HG03039 (cell line): Measurements from ENCODE around the gene NTM.
A peak's percentile ranks its signal among the peaks of the same experiment; 100 is the strongest.

Experiments used
- ATAC-seq: cut with Tn5 transposase; IDR thresholded peaks from one replicate; pipeline ENCODE4 v1.9.1; 2021; ENCODE audit warnings: mild to moderate bottlenecking, moderate library complexity; ENCODE audit not compliant: unreplicated experiment

Gene NTM

DNA sequence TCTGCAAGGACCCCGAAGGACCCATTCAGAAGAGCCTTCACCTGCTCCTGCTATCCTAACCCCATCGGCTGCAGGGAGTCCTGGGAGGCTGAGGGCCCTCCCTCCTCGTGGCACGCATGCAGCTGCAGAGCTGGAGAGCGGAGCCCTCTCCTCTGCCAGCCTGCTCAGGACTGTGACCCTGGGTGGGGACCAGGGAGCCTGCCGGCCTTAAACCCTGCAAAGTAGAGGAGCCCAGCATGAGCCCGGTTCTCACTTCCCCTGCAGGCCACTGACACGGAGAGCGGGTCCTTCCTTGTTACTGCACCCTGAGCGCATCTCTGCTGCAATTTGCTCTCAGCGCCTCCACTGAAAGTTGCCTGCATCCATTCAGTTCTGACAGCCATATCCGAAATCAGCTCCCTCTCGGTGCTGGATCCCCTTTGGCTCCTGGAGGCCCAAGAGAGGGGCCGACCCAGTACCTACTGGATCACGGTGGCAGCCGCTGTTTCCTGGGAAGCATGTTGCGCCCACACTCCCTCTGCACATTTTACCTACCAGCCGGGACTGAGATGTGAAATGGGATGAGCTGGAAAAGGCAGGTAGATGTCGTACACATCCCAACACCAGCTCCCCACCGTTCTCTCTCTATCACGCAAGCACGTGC lies 312.1 kb downstream of the NTM start:
- no peak for ATAC-seq

DNA sequence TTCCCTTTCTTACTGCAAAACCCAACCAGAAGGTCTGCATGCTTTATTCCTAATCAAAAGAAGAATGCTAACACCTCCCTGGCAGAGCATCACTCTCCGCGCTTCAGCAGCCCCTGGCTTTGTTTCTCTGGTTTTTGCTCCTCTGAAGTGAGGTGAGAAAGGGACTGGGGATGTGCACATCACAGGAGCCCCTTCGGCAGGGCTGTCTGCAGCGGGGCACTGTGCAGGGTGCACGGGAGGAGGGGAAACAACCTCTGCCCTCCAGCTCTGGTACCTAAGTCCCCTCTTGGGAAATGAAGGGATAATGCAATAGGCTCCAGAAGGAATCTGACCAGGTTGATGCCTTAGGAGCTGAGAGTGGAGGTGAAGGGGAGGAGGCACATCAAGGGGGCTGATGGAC lies 312.7 kb downstream of the NTM start:
- ATAC-seq: no peak

DNA sequence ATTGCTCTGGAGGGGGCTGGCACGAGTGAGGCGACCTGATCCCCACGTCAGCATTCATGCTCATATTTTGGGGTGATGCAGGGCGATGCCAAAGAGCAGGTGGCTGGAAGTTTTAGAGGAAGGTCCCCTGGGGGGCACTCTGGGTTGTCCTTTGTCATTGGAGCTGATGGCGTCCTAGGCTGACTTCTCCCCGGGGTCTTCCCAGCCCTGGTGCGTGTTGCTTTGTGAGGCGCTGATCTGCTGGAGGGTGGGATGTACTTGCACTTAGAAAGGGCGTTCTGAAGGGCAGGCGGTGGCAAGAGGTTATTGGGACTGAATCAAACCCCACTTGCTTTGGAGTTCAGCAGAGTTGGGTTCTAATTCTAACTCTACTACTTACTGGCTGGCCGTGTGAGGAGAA lies 313.3 kb downstream of the NTM start:
- no peak for ATAC-seq

DNA sequence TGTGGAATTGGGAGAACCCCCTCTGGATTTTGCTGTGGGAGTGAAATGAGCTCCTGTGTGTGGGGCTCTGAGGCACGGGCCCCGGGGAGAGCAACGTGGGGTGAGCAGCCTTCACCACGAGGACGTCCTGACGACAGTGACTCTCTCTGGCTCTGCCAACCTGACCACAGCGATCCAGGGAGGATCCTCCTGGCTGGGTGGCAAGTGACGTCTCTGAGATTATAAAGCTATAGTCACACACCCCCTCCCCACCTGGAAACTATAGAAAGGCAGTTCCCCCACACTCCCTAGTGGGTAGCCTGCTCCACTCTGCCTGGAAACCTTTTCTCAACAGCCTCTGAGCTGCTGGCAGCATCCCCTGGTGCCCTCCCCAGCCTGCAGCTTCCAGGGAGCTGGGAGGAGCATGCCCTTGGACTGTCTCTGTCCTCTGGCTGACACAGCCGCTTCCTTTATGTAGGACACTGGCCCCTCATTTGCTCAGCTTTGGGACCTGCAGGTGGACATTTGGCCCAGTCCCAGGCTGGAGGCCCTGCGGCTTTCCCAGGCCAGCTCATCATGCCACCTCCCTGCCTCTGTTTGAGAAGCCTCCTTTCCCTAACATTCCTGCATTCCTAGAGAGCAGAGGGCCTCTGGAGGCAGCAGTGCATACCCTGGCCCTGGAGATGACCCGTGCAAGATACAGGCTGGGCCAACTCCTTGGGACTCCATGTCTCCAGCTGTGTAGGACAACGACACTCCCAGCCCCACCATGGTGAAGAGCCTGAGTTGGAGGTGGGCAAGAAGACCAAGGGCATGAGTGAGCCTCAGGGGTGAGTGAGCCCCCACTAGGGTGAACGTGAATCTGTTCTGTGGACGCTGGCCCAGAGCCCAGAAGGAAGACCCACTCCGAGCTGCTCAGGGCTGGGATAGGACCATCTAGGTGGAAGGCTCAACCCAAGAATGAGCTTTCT lies 314.0 kb downstream of the NTM start:
- ATAC-seq: no peak

DNA sequence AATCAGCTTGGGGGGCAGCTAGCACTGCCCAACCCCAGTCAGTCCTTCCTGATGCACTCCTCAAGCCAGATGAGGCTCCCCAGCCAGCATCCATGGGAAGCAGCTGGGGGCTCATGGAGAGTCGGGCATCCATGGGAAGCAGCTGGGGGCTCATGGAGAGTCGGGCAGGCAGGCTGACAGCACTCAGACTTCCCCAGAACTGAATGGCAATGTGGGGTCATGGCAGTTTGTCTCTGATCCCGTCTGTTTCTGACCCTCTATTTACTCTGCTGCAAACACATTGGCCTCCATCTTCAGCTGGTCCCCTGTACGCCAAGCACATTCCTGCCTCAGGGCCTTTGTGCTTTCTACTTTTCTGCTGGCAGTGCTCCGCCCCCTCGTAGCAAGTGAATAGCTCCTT lies 314.8 kb downstream of the NTM start:
- no peak for ATAC-seq

DNA sequence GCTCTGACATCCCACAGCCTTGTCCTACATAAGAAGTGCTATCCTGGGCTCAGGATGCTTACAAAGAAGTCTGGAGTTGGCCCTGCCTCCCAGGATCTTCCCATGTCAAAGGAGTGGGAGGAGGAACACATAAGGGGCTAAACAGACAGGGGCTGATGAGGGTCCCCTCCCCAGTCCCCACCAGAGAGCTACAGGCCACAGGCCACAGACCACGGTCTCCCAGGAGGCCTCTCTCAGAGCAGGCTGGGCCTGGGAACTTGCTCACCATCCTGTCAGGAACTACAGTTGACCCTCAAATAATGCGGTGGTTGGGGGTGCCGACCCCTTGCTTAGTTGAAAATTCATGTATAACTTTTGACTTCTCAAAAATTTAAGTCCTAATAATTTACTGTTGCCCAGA lies 315.5 kb downstream of the NTM start:
- ATAC-seq: no peak

DNA sequence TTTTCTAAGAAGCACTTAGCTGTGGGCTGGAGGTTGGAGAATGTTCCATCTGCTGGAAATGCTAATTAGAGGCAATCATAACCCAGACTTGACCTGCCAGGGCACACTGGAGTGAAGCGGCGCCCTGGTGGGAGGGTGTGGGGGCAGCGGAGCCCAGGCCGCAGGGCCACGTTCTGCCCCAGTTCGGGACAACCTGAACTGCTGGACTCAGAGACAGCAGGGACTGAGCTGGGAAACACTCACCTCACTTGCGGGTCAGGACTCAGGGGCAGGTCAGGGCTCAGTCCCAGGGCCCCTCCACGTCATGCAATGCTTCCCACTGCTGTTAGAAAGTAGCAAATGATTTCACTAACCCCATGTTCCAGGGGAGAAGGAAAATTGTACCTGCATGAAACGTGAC lies 316.4 kb downstream of the NTM start:
- ATAC-seq: no peak

DNA sequence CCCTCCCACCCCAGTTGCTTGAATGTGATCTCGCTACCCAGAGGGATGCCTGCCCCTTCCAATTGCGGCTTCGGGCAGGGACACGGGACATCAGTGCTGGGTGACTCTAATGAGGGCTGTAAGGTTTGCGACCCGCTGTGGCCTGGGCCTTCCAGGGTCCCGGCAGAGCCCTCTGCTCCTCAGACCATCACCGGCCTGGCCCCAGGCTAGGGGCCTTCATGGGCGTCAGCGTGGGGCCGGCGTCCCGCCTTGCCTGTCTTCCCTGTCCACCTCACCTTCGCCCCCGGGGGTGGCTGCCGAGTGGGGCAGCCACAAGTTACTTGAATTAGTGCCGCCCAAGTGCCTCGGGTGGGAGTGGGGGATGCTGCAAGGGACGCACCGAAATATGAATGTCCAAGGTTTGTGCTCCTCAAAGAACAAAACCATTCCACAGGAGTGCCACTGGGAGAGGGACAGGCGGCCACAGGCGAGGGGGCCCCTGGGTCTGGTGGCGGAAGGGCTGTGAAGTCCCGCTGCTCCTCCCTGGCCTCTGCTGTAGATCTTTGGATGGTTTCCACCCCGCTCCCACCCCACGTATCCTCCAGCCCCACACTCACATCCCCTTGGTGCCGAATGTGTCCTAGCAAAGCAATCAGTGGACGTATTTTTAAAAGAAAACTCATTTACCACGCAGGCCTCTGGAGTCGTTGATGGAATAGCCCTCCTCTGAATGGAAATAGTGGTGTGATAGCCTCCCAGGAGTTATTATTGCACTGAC lies 317.1 kb downstream of the NTM start:
- no peak for ATAC-seq

DNA sequence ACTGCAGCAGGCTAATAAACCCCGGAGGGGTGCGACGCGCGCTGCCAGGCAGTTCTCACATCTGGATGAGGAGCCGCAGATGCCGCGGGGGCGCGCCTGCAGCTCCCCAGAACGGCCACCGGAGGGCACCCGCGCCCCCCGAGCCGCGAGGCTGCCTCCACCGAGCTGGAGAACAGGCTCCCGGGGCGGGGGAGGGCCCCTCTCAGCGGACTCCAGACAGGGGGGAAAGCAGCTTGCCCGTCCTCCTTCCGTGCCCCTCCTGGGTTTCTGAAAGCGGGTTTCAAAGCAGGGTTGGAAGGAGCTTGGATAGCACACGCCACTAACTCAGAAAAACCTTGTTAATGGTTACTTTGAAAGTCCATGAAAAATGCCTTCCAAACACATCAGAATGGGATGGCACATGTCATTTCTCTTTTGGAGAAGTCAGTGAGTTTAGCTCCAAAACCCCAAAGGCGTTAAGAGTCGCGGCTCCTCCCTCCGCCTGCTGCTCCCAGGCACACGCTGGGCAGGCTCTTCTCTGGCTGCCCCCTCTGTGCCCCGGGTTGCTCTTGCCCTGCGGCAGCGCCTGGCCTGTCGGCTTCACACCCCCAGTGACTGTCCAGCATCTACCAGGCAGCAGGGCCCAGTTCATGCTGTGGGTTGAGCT lies 317.8 kb downstream of the NTM start:
- ATAC-seq: peak; percentile 50

DNA sequence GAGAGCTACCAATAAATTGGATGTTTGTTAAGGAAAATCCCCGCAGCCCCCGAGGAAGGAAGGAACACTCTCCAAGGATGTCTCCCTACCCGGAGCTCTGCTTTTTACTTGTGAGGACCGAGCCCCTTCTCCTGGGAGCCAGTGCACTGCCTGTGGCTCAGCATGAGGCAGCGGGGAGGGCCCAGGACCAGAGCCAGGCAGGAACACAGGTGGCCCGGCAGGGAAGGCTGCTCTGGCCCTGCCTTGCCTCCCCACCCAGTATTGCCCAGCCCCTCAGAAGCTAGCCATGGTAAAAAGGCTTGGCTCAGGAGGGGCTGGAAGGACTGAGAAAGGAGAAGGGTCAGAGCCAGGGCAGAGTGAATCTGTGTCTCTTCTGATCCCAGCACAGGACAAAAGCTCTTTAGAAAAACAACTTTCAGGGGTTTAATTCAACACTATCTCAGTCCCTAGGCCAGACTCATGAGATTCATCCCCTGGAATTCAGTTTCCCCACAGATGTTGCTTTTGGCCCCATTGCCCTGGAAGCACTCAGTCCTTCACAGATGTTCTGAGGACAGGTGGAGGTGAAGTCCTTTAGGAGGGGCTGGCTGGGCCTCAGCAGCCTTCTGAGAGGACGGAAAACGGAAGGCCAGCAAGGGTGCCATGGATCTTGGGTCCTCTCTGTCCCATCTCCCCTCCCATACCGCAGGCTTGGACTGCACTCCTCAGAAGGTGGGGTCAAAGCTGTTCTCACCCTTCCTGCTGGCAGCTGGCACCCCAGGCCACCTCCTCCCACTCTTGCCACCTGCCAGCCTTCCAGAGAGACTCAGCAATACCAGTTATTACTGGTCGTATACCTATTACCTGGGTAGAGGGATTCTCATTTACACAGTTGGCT lies 318.9 kb downstream of the NTM start:
- no peak for ATAC-seq

DNA sequence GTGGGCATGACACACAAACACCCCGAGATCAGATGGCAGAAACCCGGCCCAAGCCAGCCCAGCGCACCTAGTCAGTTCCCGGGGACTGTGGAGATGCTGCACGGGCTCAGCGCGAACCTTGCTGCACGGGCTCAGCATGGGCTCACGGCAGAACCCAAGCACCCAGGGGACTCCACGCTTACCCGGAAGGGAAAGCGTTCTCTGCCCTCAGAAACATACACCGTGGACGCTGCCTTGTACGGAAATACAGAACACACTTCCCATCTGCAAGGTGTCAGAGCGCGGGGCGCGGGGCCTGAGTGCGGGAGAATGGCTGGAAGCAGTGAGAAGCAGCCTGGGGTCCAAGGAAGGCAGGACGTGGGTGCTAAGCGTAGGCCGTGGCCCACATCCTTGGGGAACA lies 319.9 kb downstream of the NTM start:
- no peak for ATAC-seq

DNA sequence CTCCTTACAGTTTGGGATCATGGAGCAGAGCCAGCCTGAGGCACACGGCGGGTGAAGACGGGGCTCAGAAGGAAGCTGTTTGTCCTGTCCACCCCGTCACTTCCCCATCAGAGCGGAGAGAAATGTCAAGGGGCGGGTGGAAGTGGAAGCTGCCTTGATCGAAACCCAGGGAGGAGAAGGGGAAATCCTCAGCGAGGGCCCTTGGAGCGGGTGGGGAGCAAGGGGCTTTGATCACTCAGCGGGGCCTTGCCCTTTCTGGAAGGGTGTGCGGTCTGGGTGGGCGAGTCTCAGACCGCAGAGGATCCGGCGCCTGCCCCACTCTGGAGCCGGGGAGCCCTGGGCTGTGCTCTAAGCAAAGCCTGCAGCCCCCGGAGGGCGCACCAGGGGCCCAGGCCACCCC lies 320.4 kb downstream of the NTM start:
- ATAC-seq: no peak

DNA sequence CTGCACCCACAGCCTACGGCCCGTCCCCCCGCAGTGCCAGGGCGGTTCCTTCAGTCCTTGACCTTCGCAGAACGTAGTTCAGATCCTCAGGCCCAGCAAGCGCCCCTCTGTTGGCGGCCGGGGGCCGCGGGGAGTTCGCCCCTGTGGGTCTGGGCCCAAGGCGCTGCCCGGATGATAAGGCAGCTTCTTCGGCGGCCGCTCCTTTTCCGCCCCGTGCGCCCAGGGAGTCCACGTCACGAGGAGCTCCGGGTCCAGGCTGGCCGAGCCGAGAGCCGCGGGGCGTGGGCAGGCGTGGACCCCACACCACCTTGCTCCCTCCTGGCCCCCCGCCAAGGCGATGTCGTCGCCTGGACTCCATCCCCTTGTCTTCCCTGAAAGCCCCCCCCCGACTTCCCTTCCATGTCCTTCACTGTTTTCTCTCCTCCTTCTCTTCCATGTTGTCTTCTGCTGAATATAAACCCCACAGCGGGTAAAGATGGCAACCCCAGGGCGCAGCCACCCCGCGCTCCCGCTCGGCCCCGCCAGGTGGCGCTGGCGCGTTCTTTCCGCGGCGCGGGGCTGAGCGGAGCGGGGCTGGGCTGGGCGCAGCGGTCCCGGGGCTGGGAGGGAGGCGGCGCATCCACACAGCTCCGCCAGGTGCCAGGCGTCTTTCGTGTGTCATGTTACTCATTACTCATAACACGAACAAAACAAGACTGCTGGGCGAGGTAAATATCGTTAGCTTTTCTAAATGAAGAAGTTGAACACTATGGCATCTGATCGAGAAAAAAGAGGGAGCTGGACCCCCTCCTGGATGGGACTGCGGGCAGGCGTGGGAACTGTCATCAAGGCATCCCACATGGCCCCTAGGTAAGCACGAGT lies 321.0 kb downstream of the NTM start:
- no peak for ATAC-seq

DNA sequence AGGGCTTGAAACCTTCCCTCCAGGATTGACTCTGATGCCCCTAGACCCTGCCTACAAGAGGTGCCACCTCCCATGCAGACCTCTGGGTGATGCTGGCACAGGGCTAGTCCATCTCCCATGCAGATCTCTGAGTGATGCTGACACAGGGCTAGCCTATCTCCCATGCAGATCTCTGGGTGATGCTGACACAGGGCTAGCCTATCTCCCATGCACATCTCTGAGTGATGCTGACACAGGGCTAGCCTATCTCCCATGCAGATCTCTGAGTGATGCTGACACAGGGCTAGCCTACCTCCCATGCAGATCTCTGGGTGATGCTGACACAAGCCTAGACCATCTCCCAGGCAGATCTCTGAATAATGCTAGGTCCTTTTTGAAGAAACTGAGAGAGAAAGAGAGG lies 321.7 kb downstream of the NTM start:
- ATAC-seq: no peak

DNA sequence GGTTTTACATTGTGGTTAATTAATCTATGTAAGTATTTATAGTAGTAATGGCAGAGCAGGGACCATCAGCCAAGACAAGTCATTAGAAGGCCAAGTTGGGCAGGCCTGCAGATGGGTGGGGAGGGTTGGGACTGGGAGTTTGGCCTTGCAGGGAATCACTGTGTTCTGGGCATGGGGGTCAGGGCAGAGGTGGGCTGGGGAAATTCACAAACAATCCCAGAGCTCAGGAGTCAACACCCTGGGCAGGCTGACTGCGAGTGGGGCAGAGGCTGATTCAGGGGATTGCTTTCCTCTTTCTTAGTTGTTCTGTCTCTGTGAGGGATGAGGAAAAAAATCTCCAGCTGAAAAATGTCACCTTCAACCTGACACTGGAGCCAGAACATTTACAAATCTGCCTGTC lies 322.5 kb downstream of the NTM start:
- ATAC-seq: no peak

DNA sequence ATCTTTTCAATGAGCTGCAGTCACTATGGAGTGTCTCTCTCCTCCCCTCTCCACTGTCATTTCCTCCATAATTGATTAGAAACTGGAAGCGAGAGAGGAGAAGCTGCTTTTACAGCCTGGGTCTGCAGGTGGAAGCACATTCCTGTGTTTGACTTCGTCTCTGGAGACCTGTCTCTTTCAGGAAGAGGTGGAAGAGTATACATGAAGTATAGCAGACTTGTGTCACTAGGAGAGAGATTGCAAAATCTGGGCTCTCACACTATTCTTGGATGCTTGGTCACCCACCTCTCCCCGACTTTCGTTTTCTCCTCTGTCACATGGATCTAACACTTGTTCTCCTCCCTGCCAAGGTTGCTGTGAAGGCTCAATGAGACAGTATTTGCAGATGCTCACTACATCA lies 323.3 kb downstream of the NTM start:
- no peak for ATAC-seq

DNA sequence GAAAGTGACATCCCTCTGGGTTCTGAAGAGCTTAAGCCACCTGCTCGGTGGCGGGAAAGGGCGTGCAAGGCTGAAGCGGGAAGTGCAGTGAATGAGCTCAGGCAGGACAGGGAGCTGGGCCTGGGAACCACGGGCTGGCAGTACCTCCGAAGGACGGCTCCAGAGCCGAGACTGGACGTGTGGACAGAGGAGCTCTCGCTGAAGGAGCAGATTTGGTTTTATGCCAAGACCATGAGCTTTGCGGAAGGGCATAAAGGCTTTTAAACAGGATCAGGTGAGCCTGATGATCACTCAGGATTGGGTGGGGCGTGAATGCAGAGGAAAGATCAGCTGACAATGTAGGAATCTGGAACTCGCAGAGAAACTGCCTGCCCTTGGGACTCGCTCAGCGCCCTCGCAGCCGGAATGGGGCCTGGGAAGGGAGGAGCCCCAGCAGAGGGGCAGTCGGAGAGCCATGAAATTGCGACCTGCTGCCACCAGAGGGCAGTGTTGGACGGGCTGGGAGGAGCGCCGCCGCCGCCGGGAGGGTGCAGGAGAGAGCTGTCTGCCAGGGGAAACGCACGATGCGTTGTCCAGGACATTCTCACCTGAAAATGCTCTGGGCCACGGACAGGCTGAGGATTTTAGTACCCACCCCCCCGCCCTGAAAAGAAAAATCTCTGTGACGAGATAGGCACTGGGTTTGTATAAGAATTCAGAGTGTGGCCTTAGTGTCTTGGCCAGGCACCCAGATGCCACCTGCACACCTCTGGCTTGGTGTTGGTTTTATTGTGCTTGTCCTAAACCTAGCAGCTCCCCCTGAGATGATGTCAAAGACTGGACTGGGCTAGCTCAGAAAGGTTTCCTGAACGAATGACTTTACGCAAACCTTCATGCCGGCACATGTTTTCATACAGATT lies 324.4 kb downstream of the NTM start:
- ATAC-seq: peak; percentile 89

DNA sequence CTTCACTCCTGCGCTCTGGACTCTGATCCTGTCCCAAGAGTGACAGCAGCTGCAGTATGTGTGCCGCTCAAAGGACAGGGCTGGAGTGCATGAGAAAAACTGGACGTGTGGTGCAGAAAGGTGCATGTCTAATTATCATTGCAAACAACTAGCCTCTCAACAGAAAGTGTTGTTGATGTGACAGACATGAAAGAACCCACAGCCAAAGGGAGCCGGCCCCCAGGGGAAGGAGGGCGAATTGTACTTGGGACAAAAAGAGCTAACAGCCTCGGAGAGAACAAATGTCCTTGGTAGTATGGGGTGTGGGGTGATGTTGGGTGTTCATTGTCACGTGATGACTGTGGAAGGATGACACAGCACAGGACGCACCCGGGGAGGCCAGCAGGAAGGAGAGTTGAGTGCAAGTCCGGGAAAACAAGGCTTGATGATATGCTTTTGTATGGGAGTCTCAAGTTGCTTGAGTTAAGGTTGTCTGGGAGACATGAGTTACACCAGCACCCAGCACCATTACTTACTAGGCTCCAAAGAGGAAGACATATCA lies 325.5 kb downstream of the NTM start:
- no peak for ATAC-seq
